SK-N-MC (cell line): ENCODE measurements around the gene ZBTB7B.
A peak's percentile ranks its signal among the peaks of the same experiment; 100 is the strongest.

Experiments used
- DNase-seq: peaks from one replicate; pipeline ENCODE4 v3.0.0-alpha.2; 2011; ENCODE audit warnings: low read depth, low spot score
- H3K27ac ChIP-seq: fragments of 200-600 bp; sonication (generic); 2 replicates; pipeline ENCODE4 v1.5.1; 2016; ENCODE audit warnings: mixed run types
- H3K36me3 ChIP-seq: fragments of 200-600 bp; sonication (generic); 2 replicates; pipeline ENCODE4 v1.6.1; 2017; ENCODE audit warnings: antibody characterized with exemption, low read length, mixed read lengths; ENCODE audit not compliant: insufficient read depth
- H3K4me3 ChIP-seq: fragments of 200-600 bp; sonication (generic); 2 replicates; pipeline ENCODE4 v1.5.1; 2016
- H3K9ac ChIP-seq: fragments of 200-600 bp; sonication (generic); 2 replicates; pipeline ENCODE4 v1.8.0; 2017; ENCODE audit warnings: mixed run types, mixed read lengths; ENCODE audit not compliant: insufficient read length
- H3K9me3 ChIP-seq: fragments of 200-600 bp; sonication (generic); 2 replicates; pipeline ENCODE4 v1.6.1; 2017; ENCODE audit warnings: low read depth, mild to moderate bottlenecking, antibody characterized with exemption, low read length, moderate library complexity, mixed read lengths
- EZH2 ChIP-seq: fragments of 200-600 bp; sonication (generic); IDR thresholded peaks from one replicate; pipeline ENCODE4 v1.6.1; 2017; ENCODE audit warnings: antibody characterized with exemption
- FOXP2 ChIP-seq: optimal IDR thresholded peaks from 2 replicates; pipeline ENCODE3; 2011; ENCODE audit warnings: mild to moderate bottlenecking, moderate library complexity; ENCODE audit not compliant: insufficient read depth; ENCODE audit errors: extremely low read length, control extremely low read depth
- POLR2AphosphoS5 ChIP-seq: IDR thresholded peaks from 2 replicates; pipeline ENCODE4 v1.6.1; 2012; ENCODE audit warnings: mild to moderate bottlenecking, low read depth, low read length, borderline replicate concordance

The ZBTB7B gene

DNA sequence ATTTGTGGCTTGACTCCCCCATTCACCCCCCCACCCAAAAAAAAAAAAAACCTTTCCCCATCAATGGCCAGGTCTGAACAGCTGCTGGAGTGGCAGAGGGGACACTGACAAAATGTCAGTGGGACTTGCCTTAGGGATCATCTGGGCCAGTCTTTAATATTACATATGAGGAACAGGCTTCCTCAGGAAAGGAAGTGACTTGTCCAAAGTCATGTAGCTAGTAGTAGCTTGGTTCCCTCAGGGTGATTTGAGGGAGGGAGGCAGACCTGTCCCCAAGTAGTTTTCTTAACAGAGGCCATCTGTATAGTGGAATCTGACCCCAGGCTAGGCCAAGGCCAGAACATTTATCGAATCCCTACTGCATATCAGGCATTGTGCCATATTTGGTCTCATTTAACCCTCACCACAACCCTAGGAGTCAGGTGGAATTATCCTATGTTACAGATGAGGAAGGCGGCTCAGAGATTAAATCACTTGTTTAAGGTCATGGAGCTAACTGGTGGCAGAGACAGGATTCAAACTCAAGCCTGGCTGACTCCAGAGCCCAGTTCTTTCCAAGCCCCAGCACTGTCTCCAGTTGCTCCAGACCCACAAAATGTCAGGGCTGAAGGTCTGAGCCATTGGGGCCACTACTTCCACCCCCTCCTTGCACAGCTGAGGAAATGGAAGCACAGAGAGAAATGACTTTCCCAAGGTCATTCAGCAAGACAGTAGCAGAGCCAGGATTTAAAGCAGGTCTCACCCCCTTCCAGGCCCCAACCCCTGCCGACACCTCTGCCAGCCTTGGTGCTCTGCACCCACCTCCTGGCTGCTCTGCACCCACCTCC lies 10.4 kb downstream of the ZBTB7B start:
- Histone ChIP-seq H3K27ac (peak overlapping the region; percentile 54; the same call in 1 of the 2 replicates), H3K9me3 (no peaks in the 10 kb centered on the region), H3K36me3 (peaks cover 10% of the 10 kb centered on the region; the same call in 1 of the 2 replicates), H3K9ac (no peak overlapping the region), H3K4me3 (no peak overlapping the region)
- no peak for TF ChIP-seq POLR2AphosphoS5
- TF ChIP-seq FOXP2 = no peak
- TF ChIP-seq EZH2 = no peak
- no peak for DNase-seq

DNA sequence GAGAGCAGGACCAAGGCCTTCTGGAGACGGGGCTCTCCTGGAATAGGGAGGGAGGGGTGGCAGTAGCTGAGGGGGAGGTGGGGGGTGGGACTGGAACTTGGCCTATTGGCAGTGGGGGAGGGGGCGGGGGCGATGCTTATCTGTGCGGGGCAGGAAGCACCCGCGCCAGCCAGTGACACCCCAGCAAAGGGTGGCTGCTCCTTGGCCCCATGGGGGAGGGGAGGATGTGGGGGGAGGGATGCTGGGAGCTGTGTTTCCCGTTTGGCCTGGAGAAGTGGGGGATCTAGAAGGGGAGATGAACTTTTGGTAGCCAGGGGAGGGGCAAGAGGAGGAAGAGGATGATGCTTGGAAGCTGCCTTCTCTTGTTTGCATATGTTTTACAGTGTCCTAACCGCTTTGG lies 11.0 kb downstream of the ZBTB7B start:
- H3K27ac ChIP-seq = no peak overlapping the region

DNA sequence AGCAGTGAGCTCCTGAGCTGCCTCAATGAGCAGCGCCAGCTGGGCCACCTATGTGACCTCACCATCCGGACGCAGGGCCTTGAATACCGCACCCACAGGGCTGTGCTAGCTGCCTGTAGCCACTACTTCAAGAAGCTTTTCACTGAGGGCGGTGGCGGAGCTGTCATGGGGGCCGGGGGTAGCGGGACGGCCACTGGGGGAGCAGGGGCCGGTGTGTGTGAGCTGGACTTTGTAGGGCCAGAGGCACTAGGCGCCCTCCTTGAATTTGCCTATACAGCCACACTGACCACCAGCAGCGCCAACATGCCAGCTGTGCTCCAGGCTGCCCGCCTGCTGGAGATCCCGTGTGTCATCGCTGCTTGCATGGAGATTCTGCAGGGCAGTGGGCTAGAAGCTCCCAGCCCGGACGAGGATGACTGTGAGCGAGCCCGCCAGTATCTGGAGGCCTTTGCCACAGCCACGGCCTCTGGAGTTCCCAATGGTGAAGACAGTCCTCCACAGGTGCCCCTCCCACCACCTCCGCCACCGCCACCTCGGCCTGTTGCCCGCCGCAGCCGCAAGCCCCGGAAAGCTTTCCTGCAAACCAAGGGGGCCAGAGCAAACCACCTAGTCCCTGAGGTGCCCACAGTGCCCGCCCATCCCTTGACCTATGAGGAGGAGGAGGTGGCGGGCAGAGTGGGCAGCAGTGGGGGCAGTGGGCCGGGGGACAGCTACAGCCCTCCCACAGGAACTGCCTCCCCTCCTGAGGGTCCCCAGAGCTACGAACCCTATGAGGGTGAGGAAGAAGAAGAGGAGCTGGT lies 12.3 kb downstream of the ZBTB7B start:
- no peak for TF ChIP-seq POLR2AphosphoS5
- no peak for TF ChIP-seq EZH2
- no peak for TF ChIP-seq FOXP2
- no peak overlapping the region for H3K27ac ChIP-seq
- peaks cover 10% of the 10 kb centered on the region; the same call in 1 of the 2 replicates for H3K36me3 ChIP-seq

More for the DNA sequence above, 11.0 kb downstream of the ZBTB7B start:
- Histone ChIP-seq H3K36me3 (peaks cover 10% of the 10 kb centered on the region; the same call in 1 of the 2 replicates), H3K4me3 (no peak overlapping the region), H3K9ac (no peak overlapping the region), H3K9me3 (no peaks in the 10 kb centered on the region)
- DNase-seq = no peak
- TF ChIP-seq EZH2 = no peak
- no peak for TF ChIP-seq POLR2AphosphoS5
- TF ChIP-seq FOXP2 = no peak

DNA sequence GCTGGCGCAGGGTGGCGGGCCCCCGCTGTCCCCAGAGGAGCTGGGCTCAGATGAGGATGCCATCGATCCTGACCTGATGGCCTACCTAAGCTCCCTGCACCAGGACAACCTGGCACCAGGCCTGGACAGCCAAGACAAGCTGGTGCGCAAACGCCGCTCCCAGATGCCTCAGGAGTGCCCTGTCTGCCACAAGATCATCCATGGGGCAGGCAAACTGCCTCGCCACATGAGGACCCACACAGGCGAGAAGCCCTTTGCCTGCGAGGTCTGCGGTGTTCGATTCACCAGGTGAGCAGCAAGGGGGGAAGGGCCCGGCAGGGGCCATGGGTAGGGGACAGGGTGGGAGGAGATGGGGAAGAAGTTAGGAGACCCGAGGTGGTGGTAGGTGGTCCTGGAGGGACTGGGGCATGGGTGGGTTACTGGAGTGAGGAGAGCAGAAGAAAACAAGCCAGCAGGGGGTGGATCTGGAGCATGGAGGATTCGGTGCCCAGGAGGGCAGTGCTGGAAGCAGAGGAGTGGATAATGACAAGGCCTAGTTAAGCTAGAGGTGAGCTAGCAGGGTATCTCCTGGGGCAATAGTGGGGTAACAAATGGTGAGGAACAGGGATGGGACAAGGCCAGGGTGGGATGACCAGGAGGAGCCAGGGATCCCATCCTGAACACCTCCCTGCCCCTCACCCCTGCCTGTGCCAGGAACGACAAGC lies 13.1 kb downstream of the ZBTB7B start:
- no peak overlapping the region for H3K4me3 ChIP-seq
- TF ChIP-seq POLR2AphosphoS5 (no peak), FOXP2 (no peak), EZH2 (no peak)
- H3K9me3 ChIP-seq = no peaks in the 10 kb centered on the region
- DNase-seq = no peak
- H3K36me3 ChIP-seq = peaks cover 10% of the 10 kb centered on the region; the same call in 1 of the 2 replicates
- H3K9ac ChIP-seq = no peak overlapping the region
- H3K27ac ChIP-seq = peak overlapping the region; percentile 21; the same call in 1 of the 2 replicates

More for the DNA sequence above, 12.3 kb downstream of the ZBTB7B start:
- DNase-seq = no peak
- H3K9me3 ChIP-seq = no peaks in the 10 kb centered on the region
- H3K9ac ChIP-seq = no peak overlapping the region
- no peak overlapping the region for H3K4me3 ChIP-seq

DNA sequence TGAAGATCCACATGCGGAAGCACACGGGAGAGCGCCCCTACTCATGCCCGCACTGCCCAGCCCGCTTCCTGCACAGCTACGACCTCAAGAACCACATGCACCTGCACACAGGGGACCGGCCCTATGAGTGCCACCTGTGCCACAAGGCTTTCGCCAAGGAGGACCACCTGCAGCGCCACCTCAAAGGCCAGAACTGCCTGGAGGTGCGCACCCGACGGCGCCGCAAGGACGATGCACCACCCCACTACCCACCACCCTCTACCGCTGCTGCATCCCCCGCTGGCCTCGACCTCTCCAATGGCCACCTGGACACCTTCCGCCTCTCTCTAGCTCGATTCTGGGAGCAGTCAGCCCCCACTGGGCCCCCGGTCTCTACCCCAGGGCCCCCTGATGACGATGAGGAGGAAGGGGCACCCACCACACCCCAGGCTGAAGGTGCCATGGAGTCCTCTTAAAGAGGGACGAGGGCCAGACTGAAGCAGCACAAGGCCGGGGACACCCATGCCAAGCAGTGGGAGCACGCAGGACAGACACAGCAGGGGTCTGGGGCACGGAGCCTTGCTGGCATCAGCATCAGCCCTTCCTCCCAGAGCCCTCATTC lies 13.7 kb downstream of the ZBTB7B start:
- Histone ChIP-seq H3K27ac (peak overlapping the region; percentile 66), H3K36me3 (peaks cover 10% of the 10 kb centered on the region; the same call in 1 of the 2 replicates), H3K9me3 (no peaks in the 10 kb centered on the region), H3K4me3 (peak overlapping the region; percentile 83), H3K9ac (no peak overlapping the region)
- TF ChIP-seq EZH2 = no peak
- no peak for TF ChIP-seq FOXP2
- no peak for TF ChIP-seq POLR2AphosphoS5
- no peak for DNase-seq

DNA sequence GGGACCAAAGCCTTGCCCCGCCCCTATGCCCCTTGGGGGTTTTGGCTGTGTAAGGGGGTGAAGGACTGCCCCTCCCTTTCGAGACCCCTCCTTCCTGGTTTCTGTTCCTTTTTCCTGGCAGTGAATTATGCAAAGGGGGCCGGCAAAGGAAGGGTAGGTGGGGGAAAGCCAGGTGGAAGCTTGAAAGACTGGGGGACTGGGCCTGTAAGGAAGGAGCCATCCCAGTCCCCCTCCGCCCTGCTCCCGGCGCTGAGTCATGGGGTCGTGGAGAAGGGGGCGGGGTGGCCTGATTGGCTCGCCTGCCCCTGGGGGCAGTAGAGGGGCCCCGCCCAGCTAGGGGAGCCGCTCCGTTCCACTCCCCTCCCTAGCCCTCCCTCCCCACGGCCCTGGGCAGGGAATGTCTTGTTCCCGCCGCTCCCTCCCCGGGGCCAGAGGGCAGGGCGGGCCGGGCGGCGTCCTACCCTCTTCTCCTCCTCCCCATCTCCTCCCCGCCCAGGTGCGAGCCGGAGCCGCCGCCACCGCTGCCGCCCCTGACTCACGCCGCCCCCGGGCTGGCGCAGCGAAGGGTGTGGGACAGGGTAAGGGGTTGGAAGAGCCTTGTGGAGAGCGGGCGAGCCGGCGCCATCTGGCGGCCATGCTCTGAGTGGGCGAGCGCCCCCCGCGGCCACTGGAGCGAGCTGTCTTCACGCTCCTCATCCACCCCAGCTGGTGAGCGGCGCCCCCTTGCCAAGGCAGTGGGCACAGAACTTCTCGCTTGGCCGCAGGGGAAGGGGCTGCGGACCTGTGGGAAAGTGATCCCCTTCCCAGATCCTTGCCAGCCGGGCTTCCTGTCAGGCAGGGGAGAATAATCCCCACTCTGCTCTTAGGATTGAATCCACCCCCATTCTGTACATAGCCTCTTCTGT lies 14.7 kb downstream of the ZBTB7B start:
- no peak for DNase-seq

DNA sequence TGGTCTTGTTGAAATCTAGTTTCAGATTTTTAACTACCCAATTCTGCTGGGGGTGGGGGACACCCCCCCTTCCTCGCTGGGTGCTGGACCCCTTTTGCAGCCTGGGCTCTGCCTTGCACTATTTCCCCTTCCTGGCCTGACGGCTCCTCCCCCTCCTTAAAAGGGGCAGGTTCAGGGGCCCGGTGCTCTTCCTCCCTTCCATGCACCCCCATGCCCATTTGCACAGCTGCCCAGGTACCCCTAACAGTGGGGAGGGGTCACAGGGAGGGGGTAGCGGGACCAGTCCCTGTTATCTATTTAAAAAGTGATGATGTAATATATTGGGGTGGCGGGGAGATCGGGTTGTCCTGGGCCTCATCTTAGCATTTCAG lies 15.3 kb downstream of the ZBTB7B start:
- Histone ChIP-seq H3K9me3 (no peaks in the 10 kb centered on the region), H3K27ac (no peak overlapping the region), H3K4me3 (peak overlapping the region; percentile 83), H3K9ac (peak overlapping the region; percentile 67), H3K36me3 (peaks cover 10% of the 10 kb centered on the region; the same call in 1 of the 2 replicates)
- no peak for TF ChIP-seq EZH2
- TF ChIP-seq FOXP2 = no peak
- no peak for TF ChIP-seq POLR2AphosphoS5
- no peak for DNase-seq

More for the DNA sequence above, 14.7 kb downstream of the ZBTB7B start:
- Histone ChIP-seq H3K27ac (peak overlapping the region; percentile 66), H3K9ac (peak overlapping the region; percentile 67), H3K36me3 (peaks cover 10% of the 10 kb centered on the region; the same call in 1 of the 2 replicates), H3K9me3 (no peaks in the 10 kb centered on the region), H3K4me3 (peak overlapping the region; percentile 83)
- TF ChIP-seq POLR2AphosphoS5 (peak; percentile 70; the same call in 1 of the 2 replicates), FOXP2 (no peak), EZH2 (no peak)
